Stimulated activated memory B cell treated with anti-CD40 and anti-IgM and Interleukin-4, amounts not matched to agents 10 μg/mL and 1 μg/mL and 100 μg/mL, for 72 hours (primary cell): Measurements from ENCODE around the gene CORO1C.

ENCODE experiments used
- ATAC-seq: fragments of 150-1000 bp; cut with Tn5 transposase; 2 replicates; pipeline ENCODE4 v1.10.0; 2021
- H3K27ac Mint-ChIP-seq: one replicate; pipeline ENCODE4 v1.8.0; 2022; ENCODE audit warnings: mild to moderate bottlenecking, mixed read lengths
- H3K27me3 Mint-ChIP-seq: one replicate; pipeline ENCODE4 v1.8.0; 2022; ENCODE audit warnings: mixed read lengths
- H3K36me3 Mint-ChIP-seq: one replicate; pipeline ENCODE4 v1.8.0; 2022; ENCODE audit warnings: mixed read lengths
- H3K4me1 Mint-ChIP-seq: one replicate; pipeline ENCODE4 v1.8.0; 2022; ENCODE audit warnings: mixed read lengths
- H3K4me3 Mint-ChIP-seq: one replicate; pipeline ENCODE4 v1.8.0; 2022; ENCODE audit warnings: mild to moderate bottlenecking, moderate library complexity, mixed read lengths
- H3K9me3 Mint-ChIP-seq: one replicate; pipeline ENCODE4 v1.8.0; 2022; ENCODE audit warnings: mixed read lengths

Gene CORO1C

GRCh38 chr12:108685469-108686260 is 45.7 kb downstream of the CORO1C start:
- Mint-ChIP-seq H3K27ac (peak overlapping the region; percentile 19), H3K9me3 (no peaks in the 10 kb centered on the region)
- no peak for ATAC-seq

GRCh38 chr12:108683906-108684556 is 47.3 kb downstream of the CORO1C start:
- Mint-ChIP-seq H3K36me3 (peaks cover 9% of the 10 kb centered on the region), H3K9me3 (no peaks in the 10 kb centered on the region), H3K27me3 (no peaks in the 10 kb centered on the region), H3K4me1 (peaks cover 34% of the 10 kb centered on the region), H3K4me3 (no peak overlapping the region), H3K27ac (peak overlapping the region; percentile 5)
- ATAC-seq = no peak

More at GRCh38 chr12:108685469-108686260, 45.7 kb downstream of the CORO1C start:
- H3K27me3 Mint-ChIP-seq = no peaks in the 10 kb centered on the region
- no peak overlapping the region for H3K4me3 Mint-ChIP-seq
- H3K4me1 Mint-ChIP-seq = peaks cover 50% of the 10 kb centered on the region
- H3K36me3 Mint-ChIP-seq = peaks cover 9% of the 10 kb centered on the region

- Mint-ChIP-seq H3K36me3 (peaks cover 28% of the 10 kb centered on the region), H3K27ac (peak overlapping the region; percentile 15), H3K27me3 (no peaks in the 10 kb centered on the region), H3K4me3 (no peak overlapping the region), H3K4me1 (peaks cover 40% of the 10 kb centered on the region), H3K9me3 (no peaks in the 10 kb centered on the region)
- ATAC-seq = no peak
Observed at GRCh38 chr12:108681317-108681716, 50.0 kb downstream of the CORO1C start.

DNA sequence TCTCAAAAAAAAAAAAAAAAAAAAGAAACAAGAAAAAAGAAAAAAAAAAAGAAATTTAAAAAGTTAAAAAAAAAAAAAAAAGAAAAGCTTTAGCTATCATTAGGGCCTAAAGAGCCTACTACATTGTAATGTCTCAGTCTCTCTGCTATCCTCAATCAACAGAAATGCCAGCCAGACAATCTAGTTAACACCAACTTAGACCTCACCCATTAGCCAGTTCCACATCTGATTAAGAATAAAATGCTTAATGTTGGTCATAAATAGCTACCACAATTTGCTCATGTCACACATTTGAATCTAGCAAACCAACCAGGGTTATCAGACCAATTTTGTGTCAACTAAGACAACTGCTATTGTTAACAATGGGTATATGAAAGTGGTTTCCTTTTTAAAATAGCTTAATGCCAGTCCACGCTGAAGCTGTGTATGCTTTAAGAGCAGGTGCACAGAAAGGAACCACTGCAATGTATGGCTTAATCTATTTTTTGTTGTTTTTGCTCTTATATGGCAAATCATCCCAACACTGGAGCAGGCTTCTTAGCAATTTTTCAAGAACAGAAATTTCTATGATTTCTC is 52.1 kb downstream of the CORO1C start:
- H3K27ac Mint-ChIP-seq = no peak overlapping the region
- peaks cover 28% of the 10 kb centered on the region for H3K4me1 Mint-ChIP-seq
- H3K9me3 Mint-ChIP-seq = no peaks in the 10 kb centered on the region
- no peak overlapping the region for H3K4me3 Mint-ChIP-seq
- peaks cover 46% of the 10 kb centered on the region for H3K36me3 Mint-ChIP-seq
- ATAC-seq = no peak
- H3K27me3 Mint-ChIP-seq = no peaks in the 10 kb centered on the region

DNA sequence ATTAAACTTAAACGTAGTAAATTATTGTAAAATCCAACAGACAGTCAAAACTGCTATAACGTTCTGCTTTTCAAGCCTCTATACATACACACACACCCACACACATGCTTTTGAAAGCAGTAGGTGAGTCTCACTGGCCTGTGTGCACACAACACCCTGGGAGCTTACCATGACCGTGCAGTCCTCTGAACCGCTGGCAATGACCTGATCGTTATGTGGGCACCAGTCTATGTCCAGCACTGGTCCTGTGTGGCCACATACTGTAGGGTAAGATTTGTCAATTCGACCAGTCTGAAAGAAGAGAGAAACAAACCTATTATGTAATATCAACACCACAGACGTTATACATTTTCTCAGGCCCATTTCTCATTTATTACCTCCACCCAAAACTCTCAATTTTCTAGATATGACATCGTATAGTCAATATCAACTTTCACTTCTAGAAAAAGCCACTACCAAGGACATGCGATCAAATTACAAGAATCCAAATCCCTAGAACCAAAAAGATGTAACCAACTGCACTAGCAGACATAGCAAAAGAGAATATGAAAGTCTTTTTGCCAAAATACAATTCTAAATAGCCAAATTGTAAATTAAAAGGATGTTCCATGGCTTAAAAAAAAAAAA is 53.1 kb downstream of the CORO1C start:
- H3K4me1 Mint-ChIP-seq = peaks cover 19% of the 10 kb centered on the region

GRCh38 chr12:108677381-108677780 is 53.9 kb downstream of the CORO1C start:
- no peak overlapping the region for H3K4me3 Mint-ChIP-seq
- no peak for ATAC-seq
- H3K9me3 Mint-ChIP-seq = no peaks in the 10 kb centered on the region
- peaks cover 46% of the 10 kb centered on the region for H3K36me3 Mint-ChIP-seq
- H3K27ac Mint-ChIP-seq = no peak overlapping the region
- peaks cover 15% of the 10 kb centered on the region for H3K4me1 Mint-ChIP-seq
- H3K27me3 Mint-ChIP-seq = no peaks in the 10 kb centered on the region

More for the DNA sequence above, 53.1 kb downstream of the CORO1C start:
- no peak for ATAC-seq
- Mint-ChIP-seq H3K4me3 (no peak overlapping the region), H3K27me3 (no peaks in the 10 kb centered on the region), H3K27ac (no peak overlapping the region), H3K9me3 (no peaks in the 10 kb centered on the region), H3K36me3 (peaks cover 43% of the 10 kb centered on the region)

- no peak for ATAC-seq
- Mint-ChIP-seq H3K4me1 (peaks cover 13% of the 10 kb centered on the region), H3K36me3 (peaks cover 46% of the 10 kb centered on the region), H3K27me3 (no peaks in the 10 kb centered on the region), H3K4me3 (no peak overlapping the region), H3K9me3 (no peaks in the 10 kb centered on the region), H3K27ac (no peak overlapping the region)
Observed at GRCh38 chr12:108676707-108677106, 54.6 kb downstream of the CORO1C start.

DNA sequence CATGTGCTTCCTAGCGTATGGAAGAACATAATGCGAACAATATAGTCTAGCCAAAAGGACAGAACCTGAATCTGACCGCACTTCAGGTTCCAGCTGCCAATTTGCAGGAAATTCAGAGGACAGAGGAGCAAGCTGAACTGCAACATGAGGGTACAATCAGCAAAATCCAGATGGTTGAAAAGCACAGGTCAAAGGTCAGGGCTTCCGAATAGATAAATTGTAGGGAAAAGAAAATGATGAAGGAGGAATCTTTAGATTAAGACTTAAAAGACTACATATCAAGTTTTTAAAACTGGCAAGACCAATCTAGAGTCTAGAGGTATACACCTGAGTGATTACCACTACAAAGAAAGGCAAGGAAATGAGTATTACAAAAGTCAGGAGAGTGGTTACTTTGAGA is 55.5 kb downstream of the CORO1C start:
- H3K4me3 Mint-ChIP-seq = no peak overlapping the region
- no peaks in the 10 kb centered on the region for H3K27me3 Mint-ChIP-seq
- H3K27ac Mint-ChIP-seq = no peak overlapping the region
- no peak for ATAC-seq
- H3K9me3 Mint-ChIP-seq = no peaks in the 10 kb centered on the region
- H3K4me1 Mint-ChIP-seq = peaks cover 10% of the 10 kb centered on the region
- H3K36me3 Mint-ChIP-seq = peaks cover 52% of the 10 kb centered on the region

DNA sequence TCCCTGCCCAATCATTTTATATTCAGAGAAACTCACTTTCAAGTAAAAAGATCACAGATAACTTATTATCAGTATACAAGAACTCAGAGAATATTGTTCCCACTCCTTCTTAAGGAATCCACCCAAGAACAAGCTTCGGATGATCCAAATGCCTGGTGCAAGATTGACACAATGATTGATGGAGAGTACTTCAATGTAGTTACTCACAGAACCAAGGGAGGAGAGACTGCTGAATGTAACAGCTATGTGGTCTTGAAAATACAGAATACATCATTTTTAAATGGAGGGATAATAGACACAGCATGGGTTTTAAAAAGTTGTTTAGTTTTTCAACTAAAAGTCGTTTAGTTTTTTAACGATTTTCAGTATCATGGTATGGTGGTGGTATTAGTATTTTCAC is 59.3 kb downstream of the CORO1C start:
- Mint-ChIP-seq H3K36me3 (peaks cover 43% of the 10 kb centered on the region), H3K9me3 (no peaks in the 10 kb centered on the region)

DNA sequence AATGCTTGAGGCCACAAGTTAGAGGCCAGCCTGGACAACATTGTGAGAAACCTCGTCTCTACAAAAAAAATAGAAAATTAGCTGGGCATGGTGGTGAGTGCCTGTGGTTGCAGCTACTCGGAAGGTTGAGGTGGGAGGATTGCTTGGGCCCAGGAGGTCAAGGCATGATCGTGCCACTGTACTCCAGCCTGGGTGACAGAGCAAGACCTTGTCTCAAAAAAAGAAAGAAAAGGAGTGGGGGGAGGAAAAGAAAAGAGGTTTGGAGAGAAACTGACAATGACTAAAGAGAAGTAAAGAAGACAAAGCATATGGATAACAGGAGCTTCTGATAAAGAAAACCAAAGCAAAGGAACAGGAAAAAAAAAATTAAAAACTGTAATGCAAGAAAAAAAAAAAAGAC is 60.2 kb downstream of the CORO1C start:
- Mint-ChIP-seq H3K4me3 (no peak overlapping the region), H3K4me1 (peaks cover 31% of the 10 kb centered on the region), H3K36me3 (peaks cover 35% of the 10 kb centered on the region), H3K9me3 (no peaks in the 10 kb centered on the region), H3K27ac (peak overlapping the region; percentile 56), H3K27me3 (no peaks in the 10 kb centered on the region)
- ATAC-seq = no peak

More for the DNA sequence above, 59.3 kb downstream of the CORO1C start:
- Mint-ChIP-seq H3K27me3 (no peaks in the 10 kb centered on the region), H3K4me1 (peaks cover 23% of the 10 kb centered on the region), H3K4me3 (no peak overlapping the region), H3K27ac (no peak overlapping the region)
- ATAC-seq = no peak

GRCh38 chr12:108670066-108670631 is 61.2 kb downstream of the CORO1C start:
- Mint-ChIP-seq H3K27ac (peak overlapping the region; percentile 56), H3K36me3 (peaks cover 27% of the 10 kb centered on the region), H3K4me1 (peaks cover 35% of the 10 kb centered on the region), H3K9me3 (no peaks in the 10 kb centered on the region), H3K27me3 (no peaks in the 10 kb centered on the region), H3K4me3 (no peak overlapping the region)
- no peak for ATAC-seq

GRCh38 chr12:108668542-108668941 is 62.8 kb downstream of the CORO1C start:
- Mint-ChIP-seq H3K27me3 (no peaks in the 10 kb centered on the region), H3K27ac (no peak overlapping the region), H3K9me3 (no peaks in the 10 kb centered on the region), H3K4me3 (no peak overlapping the region), H3K4me1 (peaks cover 50% of the 10 kb centered on the region), H3K36me3 (peaks cover 18% of the 10 kb centered on the region)
- no peak for ATAC-seq

DNA sequence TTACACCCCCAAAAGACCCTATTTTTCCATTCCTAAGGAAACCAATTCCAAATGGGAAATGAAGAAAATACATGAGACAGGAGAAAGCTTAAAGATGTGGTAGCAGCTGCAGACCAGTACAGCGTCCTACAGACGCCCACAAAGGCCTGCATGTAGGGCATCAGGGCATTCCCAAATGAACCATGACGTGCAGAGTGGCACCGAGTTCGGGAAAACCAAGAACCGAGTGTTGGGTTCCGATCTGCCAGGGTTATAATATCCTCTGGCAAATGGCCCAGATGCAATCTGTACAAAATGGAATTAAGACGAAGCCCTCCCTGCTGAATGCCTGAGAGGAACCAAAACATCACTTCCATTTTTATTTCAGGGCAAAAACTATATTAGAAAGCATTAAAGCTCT is 63.3 kb downstream of the CORO1C start:
- H3K4me3 Mint-ChIP-seq = no peak overlapping the region
- no peaks in the 10 kb centered on the region for H3K9me3 Mint-ChIP-seq
- peaks cover 21% of the 10 kb centered on the region for H3K36me3 Mint-ChIP-seq
- H3K27me3 Mint-ChIP-seq = no peaks in the 10 kb centered on the region
- H3K27ac Mint-ChIP-seq = no peak overlapping the region
- no peak for ATAC-seq
- H3K4me1 Mint-ChIP-seq = peaks cover 55% of the 10 kb centered on the region

DNA sequence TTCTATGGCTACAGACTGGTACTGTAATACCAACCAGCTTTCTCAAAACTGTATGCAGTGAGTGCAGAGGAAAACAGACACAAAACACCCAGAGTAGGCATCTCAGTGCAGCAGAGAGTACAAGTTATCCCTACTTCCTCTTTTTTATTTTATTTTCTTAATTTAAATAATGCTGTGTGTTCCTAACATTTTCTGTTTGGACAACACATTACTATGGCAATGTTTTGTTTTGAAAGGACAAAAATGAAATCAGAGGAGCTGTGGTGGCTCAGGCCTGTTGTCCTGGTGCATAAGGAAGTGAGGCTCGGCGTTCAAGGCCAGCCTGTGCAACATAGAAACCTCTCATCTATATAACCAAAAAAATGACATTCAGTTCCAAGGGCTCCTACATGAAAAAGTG is 64.0 kb downstream of the CORO1C start:
- Mint-ChIP-seq H3K4me1 (peaks cover 60% of the 10 kb centered on the region), H3K36me3 (peaks cover 22% of the 10 kb centered on the region), H3K9me3 (no peaks in the 10 kb centered on the region), H3K27me3 (no peaks in the 10 kb centered on the region), H3K4me3 (no peak overlapping the region), H3K27ac (peak overlapping the region; percentile 69)
- ATAC-seq = peak; percentile 70

DNA sequence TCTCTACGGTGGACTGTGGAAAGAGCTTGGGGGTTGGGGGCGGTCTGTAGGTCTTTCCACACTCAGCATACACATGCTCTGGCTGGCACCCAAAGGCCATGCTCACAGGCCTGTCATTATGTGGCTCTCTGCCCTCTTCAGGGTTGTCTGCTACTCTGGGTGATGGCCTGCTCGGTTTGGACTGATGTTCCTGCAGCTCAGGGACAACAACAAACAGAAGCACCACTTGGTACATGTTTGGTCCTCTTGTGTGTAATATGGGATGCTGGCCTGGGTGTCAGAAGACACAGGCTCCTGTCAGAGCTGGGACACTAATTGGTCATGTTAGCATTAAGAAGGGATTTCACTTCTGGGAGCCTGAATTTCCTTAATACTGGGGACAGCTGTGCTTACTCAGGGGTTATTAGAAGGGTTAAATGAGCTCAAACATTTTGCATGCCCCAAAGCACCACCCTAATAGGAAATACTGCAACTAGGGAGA is 64.9 kb downstream of the CORO1C start:
- H3K36me3 Mint-ChIP-seq = peaks cover 22% of the 10 kb centered on the region
- no peaks in the 10 kb centered on the region for H3K27me3 Mint-ChIP-seq
- no peak for ATAC-seq
- peak overlapping the region; percentile 69 for H3K27ac Mint-ChIP-seq
- peaks cover 60% of the 10 kb centered on the region for H3K4me1 Mint-ChIP-seq
- H3K4me3 Mint-ChIP-seq = no peak overlapping the region
- no peaks in the 10 kb centered on the region for H3K9me3 Mint-ChIP-seq
